ENCODE data around the gene PTPRE.

DNA sequence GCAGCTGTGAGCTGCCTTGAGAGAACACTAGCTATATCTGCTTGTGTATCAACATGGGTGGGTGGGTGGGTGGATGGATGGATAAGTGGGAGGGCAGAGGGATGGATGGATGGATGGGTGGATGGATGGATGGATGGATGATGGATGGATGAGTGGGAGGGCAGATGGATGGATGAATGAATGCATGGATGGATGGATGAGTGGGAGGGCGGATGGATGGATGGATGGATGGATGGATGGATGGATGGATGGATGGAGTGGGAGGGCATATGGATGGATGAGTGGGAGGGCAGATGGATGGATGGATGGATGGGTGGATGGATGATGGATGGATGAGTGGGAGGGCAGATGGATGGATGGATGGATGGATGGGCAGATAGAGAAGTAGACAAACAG, 143.2 kb downstream of the PTPRE start:
- no peak for TF ChIP-seq ZNF274 (IDR thresholded peaks at IDR 0.05; ENCODE audit: low read depth, low read length)
- no peak for TF ChIP-seq SUZ12 (IDR thresholded peaks at IDR 0.05; ENCODE audit: extremely low read depth, insufficient read depth, insufficient read length)
- TF ChIP-seq YY1 (IDR thresholded peaks at IDR 0.05; ENCODE audit: insufficient read depth, insufficient read length), result no peak
